Stimulated activated CD8-positive, alpha-beta memory T cell treated with anti-CD3 and anti-CD28 coated beads, Interleukin-12 subunit alpha, Interleukin-12 subunit beta, amount 100 ng/mL, for 24 hours (primary cell): ENCODE measurements around the gene HECTD1.
"Not testable (repeated sequence)": the region's sequence is repeated elsewhere in the genome, so short reads cannot be mapped to it uniquely, and the experiment has no call there.

Source experiments
- DNase-seq: peaks from one replicate; pipeline ENCODE4 v3.0.0-alpha.2; 2020; ENCODE audit errors: extremely low read depth

HECTD1 gene

DNA sequence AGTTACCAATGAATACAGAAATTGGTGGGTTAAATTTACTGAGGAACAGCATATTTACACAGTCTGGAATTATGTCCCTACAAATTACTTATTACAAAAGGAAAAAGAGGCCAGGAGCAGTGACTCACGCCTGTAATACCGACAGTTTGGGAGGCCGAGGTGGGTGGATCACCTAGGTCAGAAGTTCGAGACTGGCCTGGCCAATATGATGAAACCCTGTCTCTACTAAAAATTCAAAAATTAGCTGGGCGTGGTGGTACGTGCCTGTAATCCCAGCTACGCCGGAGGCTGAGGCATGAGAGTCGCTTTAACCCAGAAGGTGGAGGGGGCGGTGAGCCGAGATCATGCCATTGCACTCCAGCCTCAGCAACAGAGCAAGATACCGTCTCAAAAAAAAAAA lies 52.6 kb downstream of the HECTD1 start:
- DNase-seq = no peak

DNA sequence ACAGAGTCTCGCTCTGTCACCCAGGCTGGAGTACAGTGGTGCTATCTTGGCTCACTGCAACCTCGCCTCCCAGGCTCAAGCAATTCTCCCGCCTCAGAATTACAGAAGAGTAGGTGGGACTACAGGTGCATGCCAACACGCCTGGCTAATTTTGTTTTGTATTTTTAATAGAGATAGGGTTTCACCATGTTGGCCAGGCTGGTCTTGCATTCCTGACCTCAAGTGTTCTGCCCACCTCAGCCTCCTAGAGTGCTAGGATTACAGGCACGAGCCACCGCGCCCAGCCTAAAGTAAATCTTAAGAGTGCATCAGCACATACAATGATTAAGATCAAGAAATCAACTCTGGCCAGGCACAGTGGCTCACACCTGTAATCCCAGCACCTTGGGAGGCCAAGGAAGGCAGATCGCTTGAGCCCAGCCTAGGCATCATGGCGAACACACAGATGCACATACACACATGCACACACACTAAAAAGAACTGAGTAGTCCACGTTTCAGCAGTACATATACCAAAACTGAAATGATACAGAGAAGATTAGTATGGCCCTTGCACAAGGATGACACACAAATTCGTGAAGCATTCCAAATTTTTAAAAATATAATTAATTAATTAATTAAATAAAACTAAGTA lies 65.0 kb downstream of the HECTD1 start:
- DNase-seq = no peak

DNA sequence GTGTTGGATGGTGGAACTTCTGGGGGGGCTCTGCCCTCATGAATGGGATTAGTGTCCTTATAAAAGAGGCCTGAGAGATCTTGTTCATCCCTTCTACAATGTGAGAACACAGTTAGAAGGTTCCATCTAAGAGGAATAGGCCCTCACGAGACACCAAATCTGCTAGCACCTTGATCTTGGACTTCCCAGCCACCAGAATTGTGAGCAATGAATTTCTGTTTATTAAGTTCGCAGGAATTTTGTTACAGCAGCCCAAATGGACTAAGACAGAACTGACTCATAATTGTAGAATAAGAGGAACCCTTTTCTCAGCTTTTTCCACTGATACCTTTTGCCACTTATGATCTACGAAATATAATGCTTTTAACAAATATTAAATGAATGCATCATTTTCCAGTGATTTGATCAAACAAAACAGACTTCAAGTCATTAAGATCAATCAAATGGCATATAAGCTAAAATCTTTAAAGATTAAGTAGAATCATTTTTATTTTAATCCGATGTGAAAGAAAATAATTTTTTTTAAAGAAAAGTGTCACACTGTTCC lies 68.2 kb downstream of the HECTD1 start:
- no peak for DNase-seq

DNA sequence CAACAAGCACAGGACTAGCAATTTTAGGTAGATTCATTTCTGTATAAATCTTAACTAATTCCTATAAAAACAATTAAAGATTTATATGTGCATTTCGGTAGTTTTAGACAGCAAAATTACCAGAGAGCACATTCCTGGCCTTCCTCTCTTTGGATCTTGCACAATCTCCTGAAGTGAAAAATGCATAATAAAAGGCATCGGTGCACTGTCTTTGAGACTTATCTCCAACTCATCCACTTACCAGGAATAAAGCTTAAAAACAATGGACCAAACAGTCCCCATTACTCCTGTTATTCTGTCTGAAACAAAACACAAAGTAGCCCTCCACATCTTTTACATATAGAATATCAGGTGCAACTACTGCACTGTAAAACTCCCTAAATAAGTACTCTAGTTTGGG lies 69.3 kb downstream of the HECTD1 start:
- DNase-seq = no peak

DNA sequence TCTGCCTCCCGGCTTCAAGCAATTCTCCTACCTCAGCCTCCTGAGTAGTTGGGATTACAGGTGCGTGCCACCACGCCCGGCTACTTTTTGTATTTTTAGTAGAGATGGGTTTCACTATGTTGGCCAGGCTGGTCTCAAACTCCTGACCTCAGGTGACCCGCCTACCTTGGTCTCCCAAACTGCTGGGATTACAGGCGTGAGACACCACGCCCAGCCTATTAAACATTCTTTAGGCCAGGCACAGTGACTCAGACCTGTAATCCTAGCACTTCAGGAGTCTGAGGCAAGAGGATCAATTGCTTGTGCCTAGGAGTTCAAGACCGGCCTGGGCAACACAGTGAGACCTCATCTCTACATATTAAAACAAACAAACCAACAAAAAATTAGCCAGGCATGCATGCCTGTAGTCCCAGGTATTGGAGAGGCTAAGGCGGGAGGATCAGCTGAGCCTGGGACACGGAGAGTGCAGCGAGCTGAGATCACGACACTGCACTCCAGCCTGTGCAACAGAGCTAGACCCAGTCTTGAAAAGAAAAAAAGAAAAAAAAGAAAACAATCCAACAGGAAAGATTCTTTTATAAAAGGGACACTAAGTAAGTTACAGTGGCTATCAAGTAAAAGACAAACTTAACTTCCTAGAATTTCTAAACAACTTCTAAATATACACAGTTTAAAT lies 70.2 kb downstream of the HECTD1 start:
- DNase-seq = no peak

DNA sequence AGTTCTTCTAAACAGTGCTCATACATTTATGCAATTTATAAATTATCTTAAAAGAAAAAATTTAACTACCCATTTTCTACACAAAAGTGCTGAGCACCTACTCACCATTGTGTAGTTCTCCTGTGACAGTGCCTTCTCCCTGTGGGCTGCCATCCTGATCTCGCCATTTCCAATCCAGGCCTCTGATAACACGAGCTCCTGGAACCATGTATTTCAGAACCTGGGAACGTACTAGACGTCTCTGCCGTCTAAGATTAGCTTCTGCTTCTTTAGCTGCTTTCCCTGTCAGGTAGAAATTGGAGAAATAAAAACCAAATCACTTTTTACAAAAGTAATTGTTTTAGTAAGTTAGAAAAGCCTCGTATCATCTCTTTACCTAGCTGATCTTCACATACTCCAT lies 74.5 kb downstream of the HECTD1 start:
- no peak for DNase-seq

DNA sequence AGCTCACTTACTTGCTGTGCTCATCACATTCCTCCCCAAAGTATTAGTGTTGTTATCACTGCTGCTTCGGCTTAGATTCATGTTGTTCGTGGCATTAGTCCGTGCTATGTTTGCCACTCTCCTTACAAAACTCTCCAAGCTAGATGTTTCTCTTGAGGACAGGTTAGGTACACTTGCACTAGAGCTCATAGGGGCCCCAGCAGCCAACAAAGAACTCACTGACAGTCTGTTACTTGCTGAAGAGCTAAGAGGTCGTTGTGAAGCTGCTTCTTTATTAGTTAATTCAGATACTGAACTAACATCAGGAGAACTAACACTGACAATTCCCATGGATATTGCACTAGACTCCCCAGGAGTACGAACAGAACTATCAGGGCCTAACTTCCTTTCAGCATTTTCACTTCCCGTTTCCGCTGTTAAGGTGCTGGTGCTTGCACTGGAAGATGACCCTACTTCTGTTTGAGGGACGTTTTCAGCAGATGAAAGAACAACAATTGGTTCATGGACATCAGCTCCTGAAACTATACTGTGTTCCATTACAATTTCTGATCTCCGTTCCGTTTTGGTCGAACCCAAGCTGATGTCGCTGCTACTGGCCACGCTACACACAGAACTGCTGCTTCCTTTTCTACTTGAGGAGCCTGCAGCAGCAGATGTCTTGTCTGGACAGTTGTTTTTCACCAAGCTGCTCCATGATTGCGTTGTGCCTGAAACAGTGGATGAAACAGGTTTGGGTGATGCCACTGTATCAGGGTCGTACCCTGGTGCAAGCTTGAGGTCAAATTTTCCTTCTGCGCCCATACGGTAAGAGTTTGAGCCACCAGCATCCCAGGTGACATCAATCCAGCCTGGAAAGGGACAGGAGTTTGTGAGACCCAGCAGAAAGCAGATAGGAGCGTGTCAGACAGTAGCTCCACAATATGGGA lies 78.7 kb downstream of the HECTD1 start:
- no peak for DNase-seq

DNA sequence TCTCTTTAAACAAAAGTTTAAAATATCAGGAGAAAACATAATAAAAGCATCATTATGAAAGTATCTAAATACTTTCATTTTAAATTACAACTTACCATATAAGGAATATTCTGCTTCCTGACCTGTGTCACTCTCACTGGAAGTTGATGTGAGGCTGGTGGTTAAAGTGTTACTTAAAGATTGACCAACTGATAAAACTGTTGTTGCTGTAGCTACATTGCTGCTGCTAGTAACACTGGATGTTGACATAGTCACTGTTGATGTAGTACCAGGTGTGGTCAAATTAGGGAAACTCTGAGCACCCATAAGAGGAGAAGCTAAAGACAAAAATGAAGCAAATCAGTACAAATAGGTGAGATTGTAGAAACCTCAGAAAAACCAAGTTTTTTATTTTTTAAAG lies 79.9 kb downstream of the HECTD1 start:
- DNase-seq = no peak

DNA sequence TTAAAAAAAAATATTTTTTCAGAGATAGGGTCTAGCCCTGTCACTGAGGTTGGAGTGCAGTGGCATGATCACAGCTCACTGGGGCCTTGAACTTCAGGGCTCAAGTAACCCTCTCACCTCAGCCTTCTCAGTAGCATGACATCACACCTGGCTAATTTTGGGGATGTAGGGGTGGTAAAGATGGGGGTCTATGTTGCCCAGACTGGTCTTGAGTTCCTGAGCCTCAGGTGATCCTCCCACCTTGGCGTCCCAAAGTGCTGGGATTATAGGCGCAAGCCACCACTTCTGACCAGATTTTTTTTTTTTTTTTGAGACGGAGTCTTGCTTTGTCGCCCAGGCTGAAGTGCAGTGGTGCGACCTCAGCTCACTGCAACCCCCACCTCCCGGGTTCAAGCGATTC lies 80.9 kb downstream of the HECTD1 start:
- no peak for DNase-seq

DNA sequence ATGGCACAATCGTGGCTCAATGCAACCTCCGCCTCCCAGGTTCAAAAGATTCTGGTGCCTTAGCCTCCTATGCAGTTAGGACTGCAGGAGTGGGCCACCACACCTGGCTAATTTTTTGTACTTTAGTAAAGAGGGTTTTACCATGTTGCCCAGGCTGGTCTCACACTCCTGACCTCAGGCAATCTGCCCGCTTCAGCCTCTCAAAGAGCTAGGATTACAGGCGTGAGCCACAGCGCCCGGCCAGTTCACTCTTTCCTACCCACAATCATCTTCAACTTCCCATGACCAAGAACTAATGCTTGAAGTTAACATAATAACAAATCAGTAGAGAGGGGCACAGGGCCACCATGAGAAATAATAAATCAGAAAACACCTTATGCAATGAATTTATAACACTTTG lies 82.4 kb downstream of the HECTD1 start:
- DNase-seq = no peak

DNA sequence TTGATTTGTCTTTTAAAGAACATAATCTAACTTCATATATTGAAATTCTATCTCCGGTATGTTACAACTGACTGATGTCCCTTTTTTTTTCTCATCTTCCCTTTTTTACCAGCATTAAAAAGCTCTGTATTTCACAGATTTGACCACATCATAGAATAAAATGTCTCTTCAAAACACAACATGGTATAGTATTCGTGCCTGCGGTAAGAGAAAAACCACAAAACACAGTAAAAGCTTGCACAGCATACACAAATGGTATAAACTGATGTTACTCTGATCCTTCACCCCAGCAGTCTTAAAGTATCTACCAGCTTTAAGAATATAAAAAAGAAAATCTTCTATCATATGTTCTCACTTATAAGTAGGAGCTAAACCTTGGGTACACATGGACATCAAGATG lies 83.4 kb downstream of the HECTD1 start:
- no peak for DNase-seq

DNA sequence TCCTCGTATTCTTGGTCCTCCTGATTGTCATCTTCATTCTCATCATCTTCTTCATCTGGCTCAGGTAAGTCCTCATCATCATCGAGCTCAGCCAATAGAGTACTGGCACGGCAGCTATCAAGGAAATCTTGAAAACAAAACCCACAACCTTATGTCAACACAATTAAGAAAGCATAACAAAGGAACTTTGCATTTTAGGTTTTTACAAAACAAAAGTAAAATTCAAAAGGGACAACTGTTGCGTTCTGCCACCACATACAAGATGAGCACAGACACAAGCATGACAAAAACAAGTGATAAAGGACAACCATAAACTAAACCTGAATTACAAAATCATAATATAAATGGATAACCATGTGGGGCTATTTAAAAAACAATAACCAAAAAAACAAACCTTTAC lies 84.7 kb downstream of the HECTD1 start:
- DNase-seq = no peak

DNA sequence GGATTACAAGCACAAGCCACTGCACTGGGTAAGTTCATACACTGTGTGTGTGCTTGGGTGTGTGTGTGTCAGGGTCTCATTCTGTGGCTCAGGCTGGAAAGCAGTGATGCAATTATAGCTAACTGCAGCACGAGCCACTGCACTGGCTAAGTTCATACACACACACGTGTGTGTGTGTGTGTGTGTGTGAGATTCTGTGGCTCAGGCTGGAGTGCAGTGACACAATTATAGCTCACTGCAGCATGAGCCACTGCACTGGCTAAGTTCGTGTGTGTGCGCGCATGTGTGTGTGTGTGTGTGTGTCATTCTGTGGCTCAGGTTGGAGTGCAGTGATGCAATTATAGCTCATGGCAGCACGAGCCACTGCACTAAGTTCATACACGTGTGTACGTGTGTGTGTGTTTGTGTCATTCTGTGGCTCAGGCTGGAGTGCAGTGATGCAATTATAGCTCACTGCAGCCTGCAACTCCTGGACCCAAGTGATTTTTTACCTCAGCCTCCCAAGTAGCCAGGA lies 85.4 kb downstream of the HECTD1 start:
- no peak for DNase-seq

DNA sequence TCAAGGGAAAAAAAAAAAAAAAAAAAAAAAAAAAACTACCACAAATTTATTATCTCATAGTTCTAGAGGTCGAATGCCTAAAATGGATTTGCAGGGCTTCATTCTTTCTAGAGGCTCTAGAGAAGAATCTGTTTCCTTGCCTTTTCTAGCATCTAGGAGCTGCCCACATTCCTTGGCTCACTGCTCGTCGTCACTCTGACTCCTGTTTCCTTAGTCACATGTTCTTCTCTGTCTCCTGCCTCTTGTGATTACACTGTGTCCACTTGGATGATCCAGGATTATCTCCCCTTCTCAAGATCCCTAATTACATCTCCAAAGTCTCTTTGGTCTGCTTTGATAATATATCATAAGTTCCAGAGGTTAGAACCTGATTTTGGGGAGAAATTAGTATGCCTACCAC lies 88.7 kb downstream of the HECTD1 start:
- DNase-seq = no peak

DNA sequence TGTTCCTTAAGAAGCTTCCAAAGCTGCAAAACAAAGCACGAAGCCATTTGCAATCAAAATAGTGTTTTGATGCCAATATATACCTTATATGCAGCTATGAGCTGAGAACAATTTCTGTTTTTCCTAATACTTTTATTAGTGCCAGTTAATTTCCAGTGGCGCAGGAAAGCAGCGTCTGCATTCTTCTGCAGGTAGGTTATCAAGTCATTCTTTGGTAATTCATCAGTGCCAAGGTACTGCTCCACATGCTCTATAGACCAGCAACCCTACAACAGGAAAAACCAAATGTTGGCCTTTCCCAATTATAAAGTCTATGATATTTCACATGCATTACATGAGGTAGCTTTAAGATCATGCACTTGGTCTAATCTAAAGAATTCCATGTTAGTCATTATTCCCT lies 93.8 kb downstream of the HECTD1 start:
- no peak for DNase-seq

DNA sequence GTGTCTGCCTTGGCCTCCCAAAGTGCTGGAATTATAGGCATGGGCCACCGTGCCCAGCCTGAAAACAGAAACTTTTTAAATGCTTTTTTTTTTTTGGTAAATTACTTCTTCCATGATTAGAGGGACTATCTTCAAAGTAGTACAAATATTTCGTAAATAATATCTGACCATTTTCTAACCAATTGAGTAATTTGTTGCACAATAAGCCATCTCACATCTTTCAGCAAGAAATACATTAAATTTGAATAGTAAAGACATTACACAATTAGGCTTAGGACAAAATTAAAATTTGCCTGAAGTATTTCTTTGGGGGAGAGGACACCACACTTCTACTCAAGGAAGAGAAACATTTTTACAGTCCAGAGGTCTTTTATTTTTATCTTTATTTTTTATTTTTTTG lies 96.7 kb downstream of the HECTD1 start:
- DNase-seq = no peak

DNA sequence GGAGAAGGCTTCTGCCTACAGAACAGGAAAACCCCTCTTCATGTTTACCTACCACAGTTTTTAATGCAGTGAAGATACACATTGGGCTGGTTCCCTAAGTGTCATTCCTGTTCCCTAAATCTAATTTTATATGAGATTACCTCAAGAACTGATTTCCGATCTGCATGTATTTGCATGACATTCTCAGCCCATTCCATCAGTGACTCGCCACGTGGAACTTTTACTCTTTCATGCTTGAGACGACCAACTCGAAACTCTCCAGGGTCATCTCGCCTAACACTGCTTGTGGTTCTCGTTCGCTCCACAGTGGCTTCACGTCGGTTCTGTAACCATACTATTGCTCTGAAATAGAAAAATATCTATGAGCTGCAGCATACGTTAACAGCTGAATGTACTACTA lies 98.3 kb downstream of the HECTD1 start:
- DNase-seq = no peak

DNA sequence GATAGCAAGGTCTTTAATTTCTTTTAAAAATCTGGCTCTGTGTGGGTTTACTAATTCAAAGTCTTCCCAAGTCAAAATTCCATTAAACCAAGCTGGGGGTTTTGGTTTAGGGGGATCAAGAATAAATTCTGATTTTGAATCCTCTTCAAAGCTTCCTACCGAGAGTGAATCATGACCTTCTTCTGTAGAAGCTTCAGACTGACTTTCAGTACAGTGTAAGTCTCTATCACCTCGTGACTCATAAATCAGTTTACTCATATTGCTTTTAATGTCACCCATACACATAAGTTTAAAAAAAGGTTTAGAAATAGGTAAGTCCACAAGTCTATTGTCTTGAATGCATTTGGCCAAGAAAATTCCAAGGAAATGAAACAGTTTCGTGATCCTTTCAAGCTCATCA lies 100.8 kb downstream of the HECTD1 start:
- DNase-seq = no peak

DNA sequence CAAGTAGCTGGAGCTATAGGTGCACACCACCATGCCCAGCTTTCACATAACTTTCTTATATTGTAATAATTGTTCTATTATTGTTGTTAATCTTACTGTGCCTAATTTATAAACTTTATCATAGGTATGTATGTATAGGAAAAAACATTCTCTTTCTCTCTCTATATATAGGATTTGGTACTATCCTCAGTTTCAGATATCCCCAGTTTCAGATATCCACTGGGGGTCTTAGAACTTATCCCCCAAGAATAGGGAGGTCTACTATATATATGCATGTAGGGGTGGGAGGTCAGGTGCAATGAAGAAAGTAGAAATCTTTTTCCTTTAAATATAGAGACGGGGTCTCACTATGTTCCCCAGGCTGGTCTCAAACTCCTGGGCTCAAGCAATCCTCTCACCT lies 110.5 kb downstream of the HECTD1 start:
- no peak for DNase-seq

DNA sequence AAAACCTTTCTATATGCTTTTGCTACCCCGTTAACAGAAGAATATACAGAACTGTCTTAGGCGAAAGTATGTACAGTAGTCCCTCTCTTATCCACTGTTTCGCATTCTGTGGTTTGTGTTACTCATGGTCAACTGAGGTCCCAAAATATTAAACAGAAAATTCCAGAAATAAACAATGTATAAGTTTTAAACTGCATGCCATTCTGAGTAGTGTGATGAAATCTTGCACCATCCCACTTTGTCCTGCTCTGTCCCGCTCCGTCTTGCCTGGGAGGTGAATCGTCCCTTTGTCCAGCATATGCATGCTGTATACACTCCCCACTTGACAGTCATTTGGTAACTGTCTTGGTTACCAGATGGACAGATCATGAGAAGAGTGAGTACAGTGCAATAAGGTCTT lies 111.3 kb downstream of the HECTD1 start:
- no peak for DNase-seq

DNA sequence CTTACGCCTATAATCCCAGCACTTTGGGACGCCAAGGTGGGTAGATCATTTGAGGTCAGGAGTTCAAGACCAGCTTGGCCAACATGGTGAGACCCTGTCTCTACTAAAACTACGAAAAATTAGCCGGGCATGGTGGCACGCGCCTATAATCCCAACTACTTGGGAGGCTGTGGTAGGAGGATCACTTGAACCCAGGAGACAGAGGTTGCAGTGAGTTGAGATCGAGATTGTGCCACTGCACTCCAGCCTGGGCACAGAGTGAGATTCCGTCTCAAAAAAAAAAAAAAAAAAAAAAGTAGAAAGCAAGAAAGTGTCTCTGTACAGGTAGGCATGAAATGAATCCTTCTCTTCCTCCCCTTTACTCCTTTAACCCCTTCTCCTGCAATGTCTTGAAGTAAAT lies 111.8 kb downstream of the HECTD1 start:
- not testable (repeated sequence) for DNase-seq
